Cardiac muscle cell (in vitro differentiated cells and primary cell): Measurements from ENCODE around the gene PRAF2. TPM values are rescaled to one million over a fixed set of nuclear protein-coding genes. Genes with fewer than 3 reads are reported as not detected.

ENCODE experiments used
- DNase-seq, 2 donors: peaks; one replicate each; pipeline versions ENCODE4 v3.0.0 to v3.0.0-alpha.2; 2010 to 2017; ENCODE audit warnings: low read depth in 1 of 2, low spot score in 1 of 2
- H3K27ac ChIP-seq: fragments of 200-600 bp; sonication (generic); 2 replicates; pipeline ENCODE4 v1.5.1; 2016
- H3K27me3 ChIP-seq: fragments of 200-600 bp; sonication (generic); 2 replicates; pipeline ENCODE4 v1.6.0; 2016; ENCODE audit warnings: control low read depth
- H3K36me3 ChIP-seq: fragments of 200-600 bp; sonication (generic); 2 replicates; pipeline ENCODE4 v1.5.1; 2016; ENCODE audit warnings: control low read depth
- H3K4me1 ChIP-seq: fragments of 200-600 bp; sonication (generic); 2 replicates; pipeline ENCODE4 v1.8.1; 2017; ENCODE audit warnings: low read depth, mild to moderate bottlenecking, mixed run types
- H3K4me3 ChIP-seq: fragments of 200-600 bp; sonication (generic); 2 replicates; pipeline ENCODE4 v1.5.1; 2016; ENCODE audit warnings: mild to moderate bottlenecking
- H3K9me3 ChIP-seq: fragments of 200-600 bp; sonication (generic); 2 replicates; pipeline ENCODE4 v1.5.1; 2017; ENCODE audit warnings: low read depth, mild to moderate bottlenecking, control low read depth
- polyA plus RNA-seq: library from polyadenylated mRNA; unstranded; fragments of >200 nt; fragmentation: Nextera tagmentation; extraction: Ambion mirVana; gene quantifications from 2 replicates; pipeline ENCODE4 v1.2.1, GENCODE V29; 2016
- total RNA-seq: library from RNA; depleted of rRNA; stranded (reverse); fragments of >200 nt; gene quantifications from 2 replicates; pipeline ENCODE4 v1.2.3, GENCODE V29; 2016
- TF ChIP-seq, protein P1 (sequence below): IDR thresholded peaks from 2 replicates; pipeline ENCODE4 v1.5.1; 2012; ENCODE audit warnings: low read depth, mild to moderate bottlenecking, low read length

Gene PRAF2
- total and polyA plus RNA-seq, 2 experiments from 2014 or later = 30.3 to 76.7 TPM

DNA sequence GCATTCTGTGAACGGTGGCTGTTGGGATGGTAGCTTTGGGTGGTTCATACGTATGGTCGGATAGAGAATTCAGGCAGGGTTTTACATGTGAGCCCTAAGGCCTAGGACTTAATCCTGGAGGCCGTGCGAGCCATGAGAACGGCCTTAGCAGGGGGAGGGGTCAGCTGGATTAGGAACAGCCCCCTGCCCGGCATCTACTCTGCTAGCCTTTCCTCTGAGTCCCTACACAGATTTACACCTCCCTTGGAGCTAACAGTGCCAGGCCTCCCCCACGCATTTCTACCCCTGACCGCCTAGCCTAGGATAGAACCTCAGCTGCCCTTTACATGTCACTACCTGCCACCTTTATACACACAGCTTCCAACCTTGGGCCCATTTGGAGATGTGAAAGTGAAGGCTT, 7.1 kb downstream of the PRAF2 start:
- no peak for DNase-seq
- Histone ChIP-seq H3K27ac (no peak overlapping the region), H3K27me3 (no peaks in the 10 kb centered on the region), H3K36me3 (no peaks in the 10 kb centered on the region), H3K4me1 (no peaks in the 10 kb centered on the region), H3K4me3 (no peak overlapping the region), H3K9me3 (no peaks in the 10 kb centered on the region)
- TF ChIP-seq, protein P1, sequence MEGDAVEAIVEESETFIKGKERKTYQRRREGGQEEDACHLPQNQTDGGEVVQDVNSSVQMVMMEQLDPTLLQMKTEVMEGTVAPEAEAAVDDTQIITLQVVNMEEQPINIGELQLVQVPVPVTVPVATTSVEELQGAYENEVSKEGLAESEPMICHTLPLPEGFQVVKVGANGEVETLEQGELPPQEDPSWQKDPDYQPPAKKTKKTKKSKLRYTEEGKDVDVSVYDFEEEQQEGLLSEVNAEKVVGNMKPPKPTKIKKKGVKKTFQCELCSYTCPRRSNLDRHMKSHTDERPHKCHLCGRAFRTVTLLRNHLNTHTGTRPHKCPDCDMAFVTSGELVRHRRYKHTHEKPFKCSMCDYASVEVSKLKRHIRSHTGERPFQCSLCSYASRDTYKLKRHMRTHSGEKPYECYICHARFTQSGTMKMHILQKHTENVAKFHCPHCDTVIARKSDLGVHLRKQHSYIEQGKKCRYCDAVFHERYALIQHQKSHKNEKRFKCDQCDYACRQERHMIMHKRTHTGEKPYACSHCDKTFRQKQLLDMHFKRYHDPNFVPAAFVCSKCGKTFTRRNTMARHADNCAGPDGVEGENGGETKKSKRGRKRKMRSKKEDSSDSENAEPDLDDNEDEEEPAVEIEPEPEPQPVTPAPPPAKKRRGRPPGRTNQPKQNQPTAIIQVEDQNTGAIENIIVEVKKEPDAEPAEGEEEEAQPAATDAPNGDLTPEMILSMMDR = no peak

DNA sequence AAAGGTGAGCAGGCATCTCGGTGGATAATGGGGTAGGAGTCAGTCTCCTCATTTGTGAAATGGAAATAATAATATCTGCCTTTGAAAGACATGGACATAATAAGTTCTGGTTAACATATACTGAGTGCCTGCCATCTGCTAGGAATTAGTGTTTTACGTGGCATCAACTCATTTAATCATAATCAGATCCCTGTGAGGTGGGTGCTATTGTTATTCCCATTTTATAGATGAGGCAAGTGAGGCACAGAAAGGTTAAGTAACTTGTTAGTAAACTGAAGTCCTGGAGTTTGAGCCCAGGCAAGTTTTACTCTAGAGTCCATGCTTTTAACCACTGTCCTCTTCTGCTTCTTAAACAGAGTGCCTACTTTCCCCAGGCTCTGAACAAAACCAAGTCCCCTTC, 7.5 kb downstream of the PRAF2 start:
- no peaks in the 10 kb centered on the region for H3K36me3 ChIP-seq
- H3K27me3 ChIP-seq = no peaks in the 10 kb centered on the region
- no peaks in the 10 kb centered on the region for H3K9me3 ChIP-seq
- no peak overlapping the region for H3K27ac ChIP-seq
- DNase-seq = no peak
- no peaks in the 10 kb centered on the region for H3K4me1 ChIP-seq
- TF ChIP-seq, protein P1 = no peak
- no peak overlapping the region for H3K4me3 ChIP-seq

DNA sequence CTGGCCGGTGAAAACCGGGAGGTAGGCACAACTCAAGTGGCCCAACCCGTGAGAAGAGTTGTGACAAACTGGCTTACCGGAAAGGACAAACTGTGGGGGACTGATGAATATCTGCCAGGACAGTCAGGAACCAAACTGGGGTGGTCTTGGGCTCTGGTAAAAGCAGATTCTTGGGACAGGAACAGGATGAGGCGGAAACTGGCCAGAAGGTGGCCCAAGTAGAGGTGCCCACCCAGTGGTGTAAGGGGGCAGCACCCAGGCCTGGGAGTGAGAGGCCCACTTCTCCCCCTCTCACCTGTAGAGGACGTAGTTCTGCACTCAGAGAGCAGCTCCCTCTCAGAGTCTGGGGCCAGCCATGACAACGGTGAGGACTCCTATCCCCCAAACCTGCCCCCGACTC, 9.1 kb downstream of the PRAF2 start:
- Histone ChIP-seq H3K9me3 (no peaks in the 10 kb centered on the region), H3K4me3 (no peak overlapping the region), H3K27ac (no peak overlapping the region), H3K27me3 (no peaks in the 10 kb centered on the region), H3K4me1 (no peaks in the 10 kb centered on the region), H3K36me3 (no peaks in the 10 kb centered on the region)
- DNase-seq = no peak
- TF ChIP-seq, protein P1 = no peak

DNA sequence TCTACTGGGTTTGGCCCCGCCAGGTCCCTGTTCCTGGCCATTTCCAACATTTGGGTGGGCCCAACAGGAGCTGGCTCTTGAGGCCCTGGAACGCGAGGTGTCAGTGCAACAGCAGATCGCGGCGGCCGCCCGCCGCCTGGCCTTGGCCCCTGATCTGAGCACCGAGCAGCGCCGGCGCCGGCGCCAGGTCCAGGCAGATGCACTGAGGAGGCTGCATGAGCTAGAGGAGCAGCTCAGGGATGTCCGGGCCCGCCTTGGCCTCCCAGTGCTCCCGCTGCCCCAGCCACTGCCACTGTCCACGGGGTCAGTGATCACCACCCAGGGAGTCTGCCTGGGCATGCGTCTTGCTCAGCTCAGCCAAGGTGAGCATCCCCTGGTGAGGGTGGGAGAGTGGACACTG, 9.5 kb downstream of the PRAF2 start:
- no peak for DNase-seq
- Histone ChIP-seq H3K36me3 (no peaks in the 10 kb centered on the region), H3K9me3 (no peaks in the 10 kb centered on the region), H3K27me3 (no peaks in the 10 kb centered on the region), H3K4me3 (no peak overlapping the region), H3K27ac (no peak overlapping the region), H3K4me1 (no peaks in the 10 kb centered on the region)
- TF ChIP-seq, protein P1 = no peak

DNA sequence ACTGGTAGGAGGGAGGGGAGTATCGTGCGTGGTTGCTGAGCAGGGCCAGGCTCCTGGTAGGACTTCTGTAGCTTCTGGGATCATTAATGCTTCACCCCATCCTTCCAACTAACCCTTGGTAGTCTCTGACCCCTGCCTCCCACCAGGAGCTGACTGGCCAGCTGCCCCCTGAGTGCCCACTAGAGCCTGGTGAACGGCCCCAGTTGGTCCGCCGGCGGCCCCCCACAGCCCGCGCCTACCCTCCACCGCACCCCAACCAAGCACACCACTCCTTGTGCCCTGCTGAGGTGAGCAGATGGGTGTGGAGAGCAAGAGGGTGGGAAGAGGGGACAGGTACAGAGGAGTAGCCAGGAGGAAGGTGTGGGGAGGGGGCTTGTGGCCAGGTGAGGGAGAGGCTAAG, 10.1 kb downstream of the PRAF2 start:
- H3K4me3 ChIP-seq = no peak overlapping the region
- H3K36me3 ChIP-seq = no peaks in the 10 kb centered on the region
- TF ChIP-seq, protein P1 = no peak
- no peak overlapping the region for H3K27ac ChIP-seq
- H3K9me3 ChIP-seq = no peaks in the 10 kb centered on the region
- no peaks in the 10 kb centered on the region for H3K27me3 ChIP-seq
- no peaks in the 10 kb centered on the region for H3K4me1 ChIP-seq
- no peak for DNase-seq

DNA sequence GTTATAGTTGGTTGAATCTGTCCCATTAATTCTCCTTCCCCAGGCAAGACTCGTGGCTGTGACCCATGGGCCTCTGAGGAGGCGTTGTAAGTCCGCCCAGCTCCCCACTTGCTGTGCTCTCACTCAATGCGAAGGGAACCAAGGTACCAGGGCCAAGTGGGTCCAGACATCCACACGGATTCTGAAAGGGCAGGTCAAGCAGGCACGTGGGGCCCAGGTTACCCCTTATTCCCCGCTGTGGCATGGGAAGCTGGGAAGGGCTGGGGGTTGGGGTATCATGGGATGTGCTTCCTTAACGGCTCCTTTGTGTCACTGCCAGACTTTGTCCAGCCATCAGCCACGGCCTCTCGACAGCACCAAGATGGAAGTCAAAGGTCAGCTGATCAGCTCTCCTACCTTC, 11.9 kb downstream of the PRAF2 start:
- H3K27ac ChIP-seq = no peak overlapping the region
- H3K4me3 ChIP-seq = no peak overlapping the region
- no peaks in the 10 kb centered on the region for H3K4me1 ChIP-seq
- no peaks in the 10 kb centered on the region for H3K36me3 ChIP-seq
- H3K9me3 ChIP-seq = no peaks in the 10 kb centered on the region
- no peaks in the 10 kb centered on the region for H3K27me3 ChIP-seq
- TF ChIP-seq, protein P1 = no peak
- no peak for DNase-seq
